ENCODE results near the gene ADAMTS6.

ADAMTS6 gene

DNA sequence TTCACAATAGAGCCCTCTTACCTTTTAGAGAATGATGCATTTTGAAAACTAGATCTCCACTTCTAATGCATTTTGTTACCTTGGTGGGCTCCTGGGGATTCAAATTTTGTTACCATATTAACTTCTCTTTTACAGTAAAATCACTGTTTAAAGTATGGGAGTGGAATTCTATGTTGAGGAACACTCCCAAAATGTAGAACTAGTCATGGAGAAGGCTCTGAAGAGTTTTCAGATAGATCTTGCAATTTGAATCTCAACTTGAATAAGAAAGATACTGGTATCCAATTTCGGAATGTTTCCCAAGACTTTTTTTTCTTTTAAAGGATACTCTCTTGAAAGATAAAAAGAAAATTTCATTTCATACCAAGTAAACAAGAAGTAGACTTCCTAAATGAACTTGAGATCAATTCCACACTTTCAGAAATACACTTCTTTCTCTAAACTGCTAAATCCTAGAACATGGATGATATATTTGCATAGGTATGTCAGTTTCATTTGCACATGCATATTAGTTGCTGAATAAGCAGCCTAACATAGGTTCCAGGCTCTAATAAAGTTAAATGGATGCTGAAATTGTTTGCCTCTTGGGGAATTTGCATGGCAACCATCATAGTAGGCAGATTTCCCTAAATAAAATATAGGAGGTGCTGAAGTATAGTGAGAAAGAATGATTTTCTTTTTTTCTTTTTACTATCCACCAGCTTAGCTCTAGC lies 205.4 kb downstream of the ADAMTS6 start:
- no peak for DNase-seq

DNA sequence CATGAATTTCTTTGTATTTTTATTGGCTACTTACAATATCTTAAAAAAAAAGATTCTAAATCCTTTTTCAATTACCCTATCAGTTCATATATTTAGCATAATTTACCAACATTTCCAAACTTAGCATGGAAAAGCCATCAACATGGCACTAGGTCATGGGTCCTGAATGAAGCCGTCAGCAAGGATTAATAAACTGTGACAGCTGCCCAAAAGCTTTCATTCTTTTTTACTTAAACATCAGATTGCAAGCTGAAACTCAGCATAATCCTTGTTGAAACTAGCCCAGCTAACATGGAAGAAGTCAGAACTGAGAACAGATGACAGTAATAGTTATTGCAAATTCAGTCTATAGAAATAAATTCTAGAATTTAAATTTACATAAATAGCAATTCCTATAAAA lies 209.8 kb downstream of the ADAMTS6 start:
- no peak for DNase-seq

DNA sequence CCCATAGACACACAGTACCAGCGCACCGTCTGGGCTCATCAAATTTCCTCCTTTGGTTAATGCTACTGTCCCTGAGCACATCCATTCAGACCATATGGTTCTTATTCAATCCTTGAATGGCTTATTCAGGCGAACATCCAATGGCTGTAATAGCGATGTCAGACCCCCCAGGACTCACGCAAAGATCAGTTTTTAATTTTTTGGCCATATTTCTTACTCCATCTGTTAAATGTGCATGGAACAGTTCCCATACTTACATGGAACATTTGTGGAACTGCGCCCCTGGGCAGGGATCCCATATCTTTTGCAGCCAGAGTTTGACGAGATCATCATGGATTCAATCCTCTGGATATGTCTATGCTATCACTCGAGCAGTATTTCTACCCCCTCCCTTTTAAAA lies 213.2 kb downstream of the ADAMTS6 start:
- no peak for DNase-seq

DNA sequence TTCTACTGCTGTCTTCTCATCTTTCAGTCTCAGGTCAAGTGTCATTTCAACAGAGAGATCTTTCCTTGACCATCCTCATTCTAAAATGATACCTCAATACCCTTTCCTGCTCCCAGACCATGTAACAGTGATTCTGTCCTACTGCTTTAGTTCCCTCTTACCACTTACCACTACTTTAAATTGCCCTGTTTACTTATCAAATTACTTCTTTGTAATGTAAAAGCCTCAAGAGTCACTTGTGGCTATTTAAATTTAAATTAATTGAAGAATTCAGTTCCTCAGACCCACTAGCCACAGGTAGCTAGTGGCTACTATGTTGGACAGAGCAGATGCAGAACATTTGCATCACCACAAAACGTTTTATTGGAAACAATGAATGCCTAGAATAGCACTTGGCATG lies 217.3 kb downstream of the ADAMTS6 start:
- no peak for DNase-seq

DNA sequence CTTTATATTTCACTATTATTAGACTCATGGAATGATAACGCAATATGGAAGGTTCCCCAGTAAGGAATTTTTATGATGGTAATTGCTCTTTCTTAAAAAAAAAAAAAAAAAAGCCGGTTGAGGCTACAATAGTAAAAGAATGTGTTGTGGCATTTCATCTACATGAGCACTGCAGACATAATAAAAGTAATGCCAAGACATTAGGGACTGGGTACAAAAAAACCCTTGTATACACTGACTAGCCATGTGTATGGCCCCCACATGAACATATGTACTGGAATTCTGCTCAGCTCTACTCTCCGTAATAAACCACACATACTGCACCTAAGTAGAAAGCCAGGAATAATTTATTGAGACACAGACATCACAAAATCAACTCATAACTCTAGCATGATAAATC lies 218.4 kb downstream of the ADAMTS6 start:
- DNase-seq: no peak

DNA sequence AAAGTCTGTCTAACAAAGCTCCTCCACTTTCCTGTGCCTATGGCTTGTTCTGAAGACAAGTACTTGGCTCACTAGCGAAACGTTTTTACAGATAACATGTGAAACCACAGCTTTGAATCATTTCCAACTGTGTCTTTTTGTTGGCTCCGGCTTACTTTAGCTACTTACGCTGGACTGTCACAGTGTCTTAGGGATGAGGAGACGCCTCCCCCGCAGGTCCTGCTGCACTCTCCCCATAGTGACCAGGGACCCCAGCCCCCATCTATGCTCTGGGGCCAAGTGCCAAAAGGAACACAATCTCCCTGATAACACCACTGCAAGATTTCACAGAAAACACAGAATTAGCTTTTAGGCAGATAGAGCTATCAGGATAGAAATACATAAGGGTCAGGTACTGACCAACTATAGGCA lies 219.1 kb downstream of the ADAMTS6 start:
- DNase-seq: peak; percentile 66

DNA sequence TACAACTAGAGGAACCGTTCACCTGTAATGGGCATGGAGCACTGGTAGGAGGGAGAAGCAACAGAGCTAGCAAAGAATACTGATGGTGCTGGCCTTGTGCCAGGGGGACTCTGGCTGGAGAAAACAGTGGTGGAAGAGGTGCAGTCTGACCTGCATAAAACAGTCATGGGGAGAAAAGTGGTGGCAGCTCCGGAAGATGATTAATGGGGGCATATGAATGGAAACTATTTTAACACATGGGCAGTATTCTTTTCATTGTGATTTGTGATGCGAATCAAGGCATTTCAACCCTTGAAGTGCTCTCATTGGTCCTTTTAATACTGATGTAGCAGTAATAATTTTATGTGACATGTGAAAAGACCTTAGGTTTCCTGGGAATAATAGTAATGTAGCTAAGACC lies 219.6 kb downstream of the ADAMTS6 start:
- no peak for DNase-seq

DNA sequence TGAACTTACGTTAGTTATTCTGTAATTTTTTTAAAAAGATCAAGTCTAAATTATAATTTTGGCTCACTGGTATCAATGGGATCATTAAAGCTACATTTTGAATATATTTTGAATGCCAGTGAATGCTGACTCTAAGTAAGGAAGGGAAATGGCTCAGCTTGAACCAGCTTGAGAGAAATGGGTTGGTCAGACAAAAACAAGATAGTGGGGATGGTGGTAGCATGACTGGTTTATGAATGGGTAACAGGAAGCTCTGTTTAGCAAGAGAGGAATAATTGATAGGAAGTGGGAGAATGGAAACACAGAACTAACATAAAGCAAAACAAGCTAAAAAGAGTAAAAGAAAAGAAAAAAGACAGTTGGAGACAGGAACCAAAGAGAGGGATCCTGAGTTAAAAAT lies 220.2 kb downstream of the ADAMTS6 start:
- no peak for DNase-seq

DNA sequence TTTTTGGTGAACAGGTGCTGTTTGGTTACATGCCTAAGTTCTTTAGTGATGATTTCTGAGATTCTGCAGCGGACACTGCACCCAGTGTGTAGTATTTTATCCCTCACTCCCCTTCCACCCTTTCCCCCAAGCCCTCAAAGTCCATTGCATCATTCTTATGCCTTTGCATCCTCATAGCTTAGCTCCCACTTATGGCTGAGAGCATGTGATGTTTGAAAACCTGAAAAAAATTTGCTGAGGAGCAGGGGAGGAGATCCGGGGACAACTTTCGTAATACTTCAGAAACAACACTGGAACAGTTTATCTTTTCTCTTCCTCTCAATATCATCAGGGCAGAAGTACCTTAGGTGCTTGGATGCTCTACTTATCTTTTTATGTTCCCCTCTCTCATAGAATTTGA lies 226.4 kb downstream of the ADAMTS6 start:
- no peak for DNase-seq

DNA sequence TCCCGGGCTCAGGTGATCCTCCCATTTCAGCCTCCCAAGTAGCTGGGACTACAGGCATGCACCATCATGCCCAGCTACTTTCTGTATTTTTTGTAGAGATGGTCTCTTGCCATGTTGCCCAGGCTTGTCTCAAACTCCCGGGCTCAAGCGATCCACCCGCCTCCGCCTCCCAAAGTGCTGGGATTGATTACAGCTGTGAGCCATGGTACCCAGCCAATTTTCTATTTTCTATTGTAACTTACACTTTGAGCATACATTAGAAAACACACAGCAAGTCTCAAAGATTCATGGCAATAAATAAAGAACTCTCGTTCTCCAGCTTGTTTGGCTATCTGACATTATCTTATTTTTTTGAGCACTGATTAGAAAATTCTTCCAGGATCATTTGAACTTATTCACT lies 228.7 kb downstream of the ADAMTS6 start:
- DNase-seq: no peak

DNA sequence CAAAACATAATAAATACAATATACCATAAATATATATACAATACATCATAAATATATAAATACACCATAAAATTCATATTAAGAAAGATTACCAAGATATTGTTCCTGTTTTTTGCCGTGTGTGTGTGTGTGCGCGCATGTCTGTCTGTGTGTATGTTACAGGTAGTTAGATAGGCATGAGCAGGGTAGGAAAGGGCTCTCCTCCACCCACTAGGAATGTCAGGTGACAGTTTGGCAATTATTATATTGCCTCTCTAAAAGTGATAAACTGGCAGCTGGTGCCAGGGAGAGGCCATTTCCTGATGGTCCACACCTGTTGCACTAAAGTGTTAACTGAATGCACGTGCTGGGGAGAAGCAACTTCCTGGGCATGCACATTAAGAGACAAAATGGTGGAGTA lies 232.8 kb downstream of the ADAMTS6 start:
- DNase-seq: no peak

DNA sequence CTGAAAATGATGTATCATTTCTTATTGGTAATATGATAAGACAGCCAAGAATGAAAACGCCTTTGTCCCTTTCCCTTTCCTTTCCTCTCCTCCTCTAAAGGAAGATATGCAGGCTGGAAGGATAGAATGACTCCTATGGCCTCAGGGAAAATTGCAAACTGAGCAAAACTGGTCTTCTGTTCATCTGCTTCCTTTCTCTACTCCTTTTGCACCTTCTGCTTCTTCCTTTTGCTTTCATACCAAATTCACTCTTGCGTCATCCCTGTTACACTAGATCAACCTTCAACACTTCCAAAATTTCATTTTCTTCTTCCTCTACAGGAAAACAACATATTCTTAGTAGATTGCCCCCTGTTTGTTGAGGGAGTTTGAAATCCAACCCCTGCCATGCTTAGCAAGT lies 234.1 kb downstream of the ADAMTS6 start:
- DNase-seq: no peak

DNA sequence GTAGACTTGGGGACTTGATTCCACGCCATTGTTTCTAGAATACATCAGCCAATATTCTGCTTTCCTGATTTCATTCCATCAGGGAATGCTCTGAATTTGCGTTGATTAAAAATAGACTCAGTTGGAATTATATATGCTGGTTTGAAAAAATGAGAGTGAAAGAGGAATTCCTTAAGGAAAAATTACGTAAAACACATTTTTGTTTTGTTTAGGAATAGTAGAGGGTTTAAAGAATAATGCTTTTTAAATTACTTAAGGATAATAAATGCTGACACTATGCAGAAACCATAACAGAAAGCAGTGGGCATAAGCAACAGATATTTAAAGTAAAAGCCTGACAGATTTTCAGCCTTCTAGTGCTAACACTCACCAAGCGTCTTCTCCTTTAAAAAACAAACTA lies 235.0 kb downstream of the ADAMTS6 start:
- DNase-seq: no peak

DNA sequence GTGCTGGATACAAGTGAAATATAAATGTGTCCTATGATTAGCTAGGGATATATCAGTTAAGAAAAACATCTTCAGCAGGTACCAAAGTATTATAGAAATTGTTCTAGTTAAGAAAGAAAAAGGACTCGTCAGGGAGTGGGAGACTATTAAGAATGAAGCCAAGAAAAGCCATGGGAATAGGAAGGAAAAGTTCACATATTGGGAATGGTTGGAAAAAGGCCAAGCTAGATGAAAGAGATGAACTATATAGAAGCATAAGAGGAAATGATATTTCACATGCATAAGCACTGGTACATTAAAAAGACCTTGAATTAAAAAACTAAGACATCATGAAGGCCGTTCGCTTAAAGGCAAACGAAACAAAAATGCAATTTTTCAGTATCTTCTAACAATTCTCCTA lies 237.7 kb downstream of the ADAMTS6 start:
- DNase-seq: no peak

DNA sequence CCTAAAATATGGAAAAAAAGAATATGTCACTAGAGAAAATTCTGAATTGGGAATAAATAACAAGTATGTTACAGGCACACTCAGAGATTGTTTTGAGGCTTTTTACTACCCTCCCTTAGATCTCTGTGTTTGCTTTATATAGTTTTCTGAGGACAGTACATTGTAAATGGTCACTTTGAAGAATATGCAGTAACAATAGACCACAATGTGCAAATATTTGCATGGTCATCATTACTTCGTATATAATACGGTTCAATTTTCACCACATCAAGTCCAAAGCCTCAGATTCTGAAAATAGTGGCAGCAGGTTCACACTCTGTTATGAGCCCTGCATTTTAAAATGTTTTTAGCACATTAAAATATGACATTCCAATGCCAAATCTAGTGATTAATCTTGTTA lies 238.6 kb downstream of the ADAMTS6 start:
- DNase-seq: no peak

DNA sequence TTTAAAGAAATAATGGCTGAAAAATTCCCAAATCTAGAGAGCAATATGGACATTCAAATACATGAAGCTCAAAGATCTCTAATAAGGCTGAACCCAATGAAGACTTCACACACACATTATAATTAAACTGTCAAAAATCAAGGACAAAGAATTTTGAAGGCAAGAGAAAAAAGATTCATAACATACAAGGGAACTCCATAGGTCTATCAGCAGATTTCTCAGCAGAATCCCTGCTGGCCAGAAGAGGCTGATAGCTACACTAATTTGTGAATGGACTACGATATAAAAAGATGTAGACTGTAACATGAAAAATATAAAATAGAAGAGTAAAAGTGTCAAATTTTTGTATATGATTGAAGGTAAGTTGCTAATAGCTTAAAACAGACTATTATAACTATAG lies 251.9 kb downstream of the ADAMTS6 start:
- no peak for DNase-seq

DNA sequence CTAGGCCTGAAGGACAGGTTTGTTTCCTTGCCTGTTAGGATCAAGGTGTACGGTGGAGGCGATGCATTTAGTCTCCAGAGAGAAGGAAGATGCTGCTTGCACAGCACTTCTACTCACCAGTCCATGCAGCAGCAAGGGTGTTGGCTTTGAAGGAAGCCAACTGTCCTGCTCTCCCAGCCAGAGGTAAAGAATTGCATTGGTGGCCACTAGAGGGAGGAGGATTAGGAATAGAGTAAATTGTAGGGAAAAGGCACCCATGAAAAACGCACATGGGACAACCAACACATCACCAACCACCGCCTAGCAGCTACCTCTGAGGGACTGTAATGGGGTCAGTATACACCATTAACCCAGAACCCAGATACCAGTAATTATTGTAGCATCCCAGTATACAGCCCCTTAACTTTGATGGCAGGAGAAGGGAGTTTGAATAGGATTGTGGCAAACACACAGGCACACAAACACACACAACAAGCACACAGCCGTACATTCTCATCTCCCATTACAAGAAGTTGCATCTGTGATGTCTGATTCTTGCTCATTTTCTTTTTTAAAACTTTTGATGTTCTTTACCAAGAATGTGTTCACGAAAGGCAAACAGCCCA lies 267.7 kb downstream of the ADAMTS6 start:
- no peak for DNase-seq

DNA sequence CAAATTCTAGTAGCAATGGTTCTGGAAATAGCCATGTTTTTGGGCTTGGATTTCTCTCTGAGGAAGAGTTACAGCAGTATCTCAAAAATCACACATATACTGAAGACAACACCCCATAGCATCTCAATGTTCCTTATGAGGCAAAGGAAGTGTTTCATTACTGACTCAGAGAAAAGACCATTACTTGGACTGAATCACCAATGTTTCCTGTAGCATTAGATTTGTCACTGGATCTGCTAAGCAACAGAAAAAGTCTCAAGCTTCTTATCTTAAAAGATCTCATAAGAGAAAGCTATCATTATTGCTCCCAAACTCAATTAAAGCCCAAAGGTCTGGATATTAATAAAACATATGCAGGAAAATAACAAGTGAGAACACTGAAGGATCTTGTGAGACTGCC lies 272.4 kb downstream of the ADAMTS6 start:
- peak; percentile 75 for DNase-seq

DNA sequence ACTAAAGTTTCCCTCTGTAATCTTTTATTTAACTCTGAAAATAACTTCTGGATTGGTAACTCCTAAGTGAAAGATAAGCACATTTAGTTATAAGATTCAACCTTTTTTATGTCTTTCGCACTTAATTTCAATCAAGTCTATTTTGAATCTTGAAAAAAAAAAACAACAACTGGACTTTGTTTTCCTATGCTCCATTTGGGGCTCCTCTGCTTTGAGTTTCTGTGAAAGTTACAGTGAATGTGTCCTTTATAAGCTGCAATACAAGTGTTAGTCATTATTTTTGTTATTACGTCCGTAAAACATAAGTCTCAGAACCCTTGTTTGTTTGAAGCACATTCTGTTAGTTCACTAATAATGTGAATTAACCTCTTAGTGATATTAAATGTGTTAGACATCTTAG lies 276.8 kb downstream of the ADAMTS6 start:
- DNase-seq: no peak

DNA sequence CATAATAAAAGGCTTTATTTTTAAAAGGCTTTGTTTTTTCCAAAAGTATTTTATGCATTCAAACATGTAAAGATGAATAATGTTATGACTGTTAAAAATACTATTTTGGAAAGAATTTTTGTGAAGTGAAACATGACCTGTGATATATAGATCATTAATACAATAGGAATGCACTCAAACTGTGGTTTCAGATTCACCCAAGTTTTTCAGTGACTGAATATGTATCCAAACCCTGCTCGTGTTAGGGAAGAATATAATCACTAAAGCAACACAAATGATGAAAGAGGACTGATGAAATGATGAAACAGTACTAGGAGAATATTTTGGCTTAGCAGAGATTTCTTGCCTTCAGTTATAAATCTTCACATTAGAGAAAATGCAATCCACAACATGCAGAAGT lies 278.0 kb downstream of the ADAMTS6 start:
- DNase-seq: peak; percentile 80

DNA sequence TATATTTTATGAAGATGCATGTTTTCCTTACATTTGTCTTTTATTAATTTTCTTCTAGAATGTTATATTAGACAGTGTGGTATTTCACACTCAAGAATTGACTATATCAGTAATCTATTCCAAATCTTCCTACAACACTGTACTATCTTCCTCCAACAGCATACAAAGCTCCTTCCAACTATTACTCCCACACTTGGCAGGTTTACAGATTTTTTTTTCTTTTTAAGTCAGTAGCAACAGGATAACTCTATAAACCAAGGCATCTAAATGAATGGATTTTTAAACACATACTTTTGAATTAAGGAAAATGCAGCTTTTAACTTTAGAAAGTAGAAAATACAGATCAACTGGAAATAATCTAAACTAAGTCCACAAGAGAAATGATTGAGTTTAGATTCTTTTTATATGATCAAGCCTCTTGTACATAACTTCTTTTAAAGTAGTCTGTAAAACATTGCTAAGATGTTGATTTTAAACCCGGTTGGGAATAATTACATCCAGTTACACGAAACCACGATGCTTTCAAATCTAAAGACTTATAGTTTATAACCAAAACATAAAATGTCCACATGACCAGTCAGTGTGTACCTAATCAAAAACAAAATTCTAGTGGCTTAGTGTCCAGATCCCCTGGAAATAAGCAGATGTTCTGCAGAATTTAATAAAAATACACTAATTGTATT lies 281.6 kb downstream of the ADAMTS6 start:
- DNase-seq: peak; percentile 10

DNA sequence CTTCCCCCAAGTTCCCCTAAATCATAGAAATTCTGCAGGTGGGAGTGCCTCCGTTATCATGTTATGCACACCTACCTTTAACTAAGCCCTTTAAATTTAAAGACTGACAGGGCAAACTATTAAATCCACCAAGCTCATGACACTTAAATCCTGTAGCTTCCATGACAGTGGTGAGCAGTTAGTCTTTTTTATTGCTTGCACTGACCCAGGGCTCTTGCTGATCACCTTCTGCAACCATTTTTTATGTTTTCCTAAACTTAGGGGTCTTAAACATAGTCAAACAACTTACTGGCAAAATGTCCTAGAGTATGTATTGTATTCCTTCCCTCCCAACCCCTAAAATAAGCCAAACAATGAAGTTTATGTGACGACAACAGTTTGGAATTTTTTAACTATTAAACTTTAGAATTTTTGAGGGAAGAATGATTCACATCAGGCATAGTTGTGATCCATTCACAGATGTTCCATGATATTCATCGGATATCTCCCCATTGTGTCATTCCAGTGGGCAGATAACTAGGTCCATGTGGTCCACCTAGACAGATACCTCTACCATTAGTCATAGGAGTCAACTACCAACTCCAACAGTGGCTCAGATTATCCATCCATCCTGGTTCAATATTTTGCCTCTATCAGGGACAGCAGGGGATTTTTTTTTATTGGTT lies 283.1 kb downstream of the ADAMTS6 start:
- DNase-seq: peak; percentile 89

DNA sequence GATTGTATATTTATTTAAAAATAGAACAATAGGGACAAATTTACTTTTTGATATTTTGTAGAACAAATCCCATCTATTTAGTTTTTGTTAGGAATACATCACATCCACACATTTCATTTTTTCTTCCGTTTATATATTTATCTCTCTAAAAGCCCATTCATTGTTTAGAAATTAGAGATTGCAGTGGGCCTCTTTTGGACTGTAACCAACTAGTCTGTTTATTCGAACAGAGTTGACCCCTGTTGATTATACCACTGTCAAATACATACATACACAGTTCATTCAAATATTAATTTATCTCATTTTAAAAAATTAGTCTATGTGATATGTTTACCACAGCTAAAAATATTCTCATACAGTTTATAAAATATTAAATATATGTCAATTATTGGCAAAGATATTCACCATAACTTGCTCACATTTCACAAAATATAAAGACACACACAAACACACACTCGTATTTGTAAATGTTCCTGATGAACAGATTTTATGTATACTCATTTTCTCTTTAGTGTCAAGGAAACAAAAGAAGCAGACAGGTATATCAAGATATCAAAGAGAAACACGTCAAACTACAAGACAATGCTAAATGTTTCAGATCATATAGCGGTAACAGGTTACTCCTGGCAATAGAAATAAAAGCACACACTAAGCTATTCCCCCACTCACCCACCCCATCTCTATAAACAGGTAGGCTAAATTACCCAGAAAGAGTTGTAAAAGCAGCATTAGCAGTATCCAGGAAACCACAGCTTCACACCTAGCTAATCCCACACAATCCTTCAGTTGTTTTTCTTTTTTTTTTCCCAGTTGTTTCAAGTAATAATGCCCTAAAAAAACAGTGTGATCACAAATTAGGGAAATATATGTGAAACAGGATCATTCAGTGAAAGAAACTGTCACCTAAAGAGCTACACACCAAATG lies 283.9 kb downstream of the ADAMTS6 start:
- DNase-seq: no peak

All from amniotic stem cell (primary cell).